HepG2 (cell line): ENCODE results near the gene PKD1L1. TPM values are rescaled to one million over a fixed set of nuclear protein-coding genes. Genes with fewer than 3 reads are reported as not detected.
A peak's percentile ranks its signal among the peaks of the same experiment; 100 is the strongest.

ENCODE experiments used
- AHR ChIP-seq: IDR thresholded peaks from 2 replicates; pipeline ENCODE4 v1.6.1; 2018; ENCODE audit warnings: missing genetic modification reagents, missing compliant biosample characterization
- BRCA1 ChIP-seq: sonication (generic); formaldehyde crosslinking; IDR thresholded peaks from 2 replicates; pipeline ENCODE4 v1.4.0; 2020; ENCODE audit warnings: missing genetic modification reagents
- CC2D1A ChIP-seq: sonication (generic); formaldehyde crosslinking; IDR thresholded peaks from 2 replicates; pipeline ENCODE4 v1.8.1; 2023; ENCODE audit warnings: mild to moderate bottlenecking, missing genetic modification reagents
- DNMT3B ChIP-seq: conservative IDR thresholded peaks from 2 replicates; pipeline ENCODE4 v1.6.1; 2016; ENCODE audit warnings: missing biosample characterization, control low read depth
- DPF2 ChIP-seq: sonication (generic); formaldehyde crosslinking; IDR thresholded peaks from 2 replicates; pipeline ENCODE4 v1.4.0; 2020; ENCODE audit warnings: mild to moderate bottlenecking, low read depth, missing genetic modification reagents, borderline replicate concordance
- KLF13 ChIP-seq: sonication (generic); formaldehyde crosslinking; IDR thresholded peaks from 2 replicates; pipeline ENCODE4 v1.4.0; 2020; ENCODE audit warnings: mild to moderate bottlenecking, missing genetic modification reagents
- THAP11 ChIP-seq: IDR thresholded peaks from 2 replicates; pipeline ENCODE4 v1.6.1; 2016; ENCODE audit warnings: missing biosample characterization, missing genetic modification reagents
- ZNF747 ChIP-seq: sonication (generic); formaldehyde crosslinking; IDR thresholded peaks from 2 replicates; pipeline ENCODE4 v1.8.1; 2023; ENCODE audit warnings: missing genetic modification reagents, mild to moderate bottlenecking, borderline replicate concordance
- ZNF841 ChIP-seq: sonication (generic); formaldehyde crosslinking; IDR thresholded peaks from 2 replicates; pipeline ENCODE4 v1.8.1; 2023; ENCODE audit warnings: missing genetic modification reagents, borderline replicate concordance
- ZSCAN20 ChIP-seq: sonication (generic); formaldehyde crosslinking; IDR thresholded peaks from 2 replicates; pipeline ENCODE4 v1.4.0; 2020; ENCODE audit warnings: missing genetic modification reagents, mild to moderate bottlenecking, borderline replicate concordance
- polyA plus RNA-seq, 8 experiments: library from polyadenylated mRNA; depleted of rRNA in 3 of 8; stranded (reverse) in 7 of 8; unstranded in 1 of 8; fragments of >200 nt; fragmentation: Illumina TruSeq in 4 of 8; extraction: Trizol in 4 of 8; gene quantifications; 2 replicates each; pipeline versions ENCODE4 v1.2.1 to v1.2.3, GENCODE V29; 2011 to 2016; ENCODE audit warnings: low read depth in 4 of 8, missing spikeins in 1 of 8, mixed read lengths in 1 of 8; ENCODE audit not compliant: insufficient read depth in 1 of 8
- total RNA-seq, 5 experiments: library from RNA; depleted of rRNA; stranded (reverse); fragments of >200 nt; fragmentation: Illumina TruSeq; extraction: Trizol; gene quantifications; 2 replicates each; pipeline ENCODE4 v1.2.3, GENCODE V29; 2016; ENCODE audit warnings: low read depth in 1 of 5
- TF ChIP-seq, protein P1 (sequence below): IDR thresholded peaks from 2 replicates; pipeline ENCODE4 v1.4.0; 2020; ENCODE audit warnings: mild to moderate bottlenecking, missing genetic modification reagents
- TF ChIP-seq, protein P2 (sequence below): sonication (generic); formaldehyde crosslinking; IDR thresholded peaks from 2 replicates; pipeline ENCODE4 v1.5.1; 2020; ENCODE audit warnings: mild to moderate bottlenecking, missing genetic modification reagents, borderline replicate concordance
- TF ChIP-seq, protein P3 (sequence below): sonication (generic); formaldehyde crosslinking; IDR thresholded peaks from 2 replicates; pipeline ENCODE4 v1.5.0; 2020; ENCODE audit warnings: mild to moderate bottlenecking, missing genetic modification reagents, borderline replicate concordance
- TF ChIP-seq, protein P4 (sequence below): IDR thresholded peaks from 2 replicates; pipeline ENCODE4 v1.6.1; 2018; ENCODE audit warnings: missing genetic modification reagents, mild to moderate bottlenecking, missing compliant biosample characterization

Gene PKD1L1
- total and polyA plus RNA-seq, 2 of the 13 experiments (the other 11 are each of a cell fraction or from before 2014, with no cell fraction given): 0.01 TPM; not detected in 1

DNA sequence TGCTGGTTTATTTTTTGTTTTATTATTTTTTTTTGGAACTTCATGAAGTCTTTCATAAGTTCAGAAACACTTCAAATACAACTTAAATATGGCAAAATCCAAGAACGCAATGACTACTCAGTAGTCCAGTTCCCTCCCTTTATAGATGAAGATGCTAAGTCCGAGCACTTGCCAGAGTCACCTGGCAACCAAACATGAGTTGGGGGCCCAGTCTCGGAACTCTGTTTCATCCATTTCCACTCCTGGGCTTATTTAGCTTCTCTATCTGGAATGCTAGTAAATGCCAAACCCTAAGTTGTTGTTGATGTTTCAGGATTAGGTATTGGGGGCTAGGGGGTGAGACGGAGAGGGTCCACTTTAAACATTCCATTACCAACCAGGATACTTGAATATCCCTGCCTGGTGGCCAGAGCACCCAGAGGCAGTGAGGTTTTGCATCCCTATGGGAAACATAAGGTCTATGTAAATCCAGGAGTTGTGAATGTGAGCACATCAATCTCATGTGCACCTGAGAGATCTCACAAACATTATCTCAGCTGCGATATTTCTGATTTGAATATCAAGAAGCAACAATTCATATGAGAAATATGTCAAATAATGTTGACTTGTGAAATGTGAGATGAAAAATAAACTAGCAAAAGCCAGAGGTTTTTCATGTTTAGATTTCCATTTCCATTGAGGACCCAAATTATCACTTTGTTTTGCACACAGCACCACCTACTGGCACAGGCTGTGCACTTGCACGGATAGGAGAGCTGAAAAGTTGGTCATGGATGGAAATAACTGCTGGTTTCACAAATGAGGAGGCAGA lies 129.3 kb downstream of the PKD1L1 start (continued):
- TF ChIP-seq, protein P1, sequence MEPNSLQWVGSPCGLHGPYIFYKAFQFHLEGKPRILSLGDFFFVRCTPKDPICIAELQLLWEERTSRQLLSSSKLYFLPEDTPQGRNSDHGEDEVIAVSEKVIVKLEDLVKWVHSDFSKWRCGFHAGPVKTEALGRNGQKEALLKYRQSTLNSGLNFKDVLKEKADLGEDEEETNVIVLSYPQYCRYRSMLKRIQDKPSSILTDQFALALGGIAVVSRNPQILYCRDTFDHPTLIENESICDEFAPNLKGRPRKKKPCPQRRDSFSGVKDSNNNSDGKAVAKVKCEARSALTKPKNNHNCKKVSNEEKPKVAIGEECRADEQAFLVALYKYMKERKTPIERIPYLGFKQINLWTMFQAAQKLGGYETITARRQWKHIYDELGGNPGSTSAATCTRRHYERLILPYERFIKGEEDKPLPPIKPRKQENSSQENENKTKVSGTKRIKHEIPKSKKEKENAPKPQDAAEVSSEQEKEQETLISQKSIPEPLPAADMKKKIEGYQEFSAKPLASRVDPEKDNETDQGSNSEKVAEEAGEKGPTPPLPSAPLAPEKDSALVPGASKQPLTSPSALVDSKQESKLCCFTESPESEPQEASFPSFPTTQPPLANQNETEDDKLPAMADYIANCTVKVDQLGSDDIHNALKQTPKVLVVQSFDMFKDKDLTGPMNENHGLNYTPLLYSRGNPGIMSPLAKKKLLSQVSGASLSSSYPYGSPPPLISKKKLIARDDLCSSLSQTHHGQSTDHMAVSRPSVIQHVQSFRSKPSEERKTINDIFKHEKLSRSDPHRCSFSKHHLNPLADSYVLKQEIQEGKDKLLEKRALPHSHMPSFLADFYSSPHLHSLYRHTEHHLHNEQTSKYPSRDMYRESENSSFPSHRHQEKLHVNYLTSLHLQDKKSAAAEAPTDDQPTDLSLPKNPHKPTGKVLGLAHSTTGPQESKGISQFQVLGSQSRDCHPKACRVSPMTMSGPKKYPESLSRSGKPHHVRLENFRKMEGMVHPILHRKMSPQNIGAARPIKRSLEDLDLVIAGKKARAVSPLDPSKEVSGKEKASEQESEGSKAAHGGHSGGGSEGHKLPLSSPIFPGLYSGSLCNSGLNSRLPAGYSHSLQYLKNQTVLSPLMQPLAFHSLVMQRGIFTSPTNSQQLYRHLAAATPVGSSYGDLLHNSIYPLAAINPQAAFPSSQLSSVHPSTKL (CRISPR knock-in tag): peak; percentile 24; the same call in 1 of the 2 replicates
- no peak for TF ChIP-seq AHR (CRISPR knock-in tag)
- TF ChIP-seq ZNF841 (CRISPR knock-in tag): no peak
- TF ChIP-seq DNMT3B: 0 out of 2 replicates have a peak, but pooled peaks have one; percentile 59
- TF ChIP-seq, protein P2, sequence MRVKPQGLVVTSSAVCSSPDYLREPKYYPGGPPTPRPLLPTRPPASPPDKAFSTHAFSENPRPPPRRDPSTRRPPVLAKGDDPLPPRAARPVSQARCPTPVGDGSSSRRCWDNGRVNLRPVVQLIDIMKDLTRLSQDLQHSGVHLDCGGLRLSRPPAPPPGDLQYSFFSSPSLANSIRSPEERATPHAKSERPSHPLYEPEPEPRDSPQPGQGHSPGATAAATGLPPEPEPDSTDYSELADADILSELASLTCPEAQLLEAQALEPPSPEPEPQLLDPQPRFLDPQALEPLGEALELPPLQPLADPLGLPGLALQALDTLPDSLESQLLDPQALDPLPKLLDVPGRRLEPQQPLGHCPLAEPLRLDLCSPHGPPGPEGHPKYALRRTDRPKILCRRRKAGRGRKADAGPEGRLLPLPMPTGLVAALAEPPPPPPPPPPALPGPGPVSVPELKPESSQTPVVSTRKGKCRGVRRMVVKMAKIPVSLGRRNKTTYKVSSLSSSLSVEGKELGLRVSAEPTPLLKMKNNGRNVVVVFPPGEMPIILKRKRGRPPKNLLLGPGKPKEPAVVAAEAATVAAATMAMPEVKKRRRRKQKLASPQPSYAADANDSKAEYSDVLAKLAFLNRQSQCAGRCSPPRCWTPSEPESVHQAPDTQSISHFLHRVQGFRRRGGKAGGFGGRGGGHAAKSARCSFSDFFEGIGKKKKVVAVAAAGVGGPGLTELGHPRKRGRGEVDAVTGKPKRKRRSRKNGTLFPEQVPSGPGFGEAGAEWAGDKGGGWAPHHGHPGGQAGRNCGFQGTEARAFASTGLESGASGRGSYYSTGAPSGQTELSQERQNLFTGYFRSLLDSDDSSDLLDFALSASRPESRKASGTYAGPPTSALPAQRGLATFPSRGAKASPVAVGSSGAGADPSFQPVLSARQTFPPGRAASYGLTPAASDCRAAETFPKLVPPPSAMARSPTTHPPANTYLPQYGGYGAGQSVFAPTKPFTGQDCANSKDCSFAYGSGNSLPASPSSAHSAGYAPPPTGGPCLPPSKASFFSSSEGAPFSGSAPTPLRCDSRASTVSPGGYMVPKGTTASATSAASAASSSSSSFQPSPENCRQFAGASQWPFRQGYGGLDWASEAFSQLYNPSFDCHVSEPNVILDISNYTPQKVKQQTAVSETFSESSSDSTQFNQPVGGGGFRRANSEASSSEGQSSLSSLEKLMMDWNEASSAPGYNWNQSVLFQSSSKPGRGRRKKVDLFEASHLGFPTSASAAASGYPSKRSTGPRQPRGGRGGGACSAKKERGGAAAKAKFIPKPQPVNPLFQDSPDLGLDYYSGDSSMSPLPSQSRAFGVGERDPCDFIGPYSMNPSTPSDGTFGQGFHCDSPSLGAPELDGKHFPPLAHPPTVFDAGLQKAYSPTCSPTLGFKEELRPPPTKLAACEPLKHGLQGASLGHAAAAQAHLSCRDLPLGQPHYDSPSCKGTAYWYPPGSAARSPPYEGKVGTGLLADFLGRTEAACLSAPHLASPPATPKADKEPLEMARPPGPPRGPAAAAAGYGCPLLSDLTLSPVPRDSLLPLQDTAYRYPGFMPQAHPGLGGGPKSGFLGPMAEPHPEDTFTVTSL (CRISPR knock-in tag): 0 out of 2 replicates have a peak, but pooled peaks have one; percentile 18
- TF ChIP-seq, protein P3, sequence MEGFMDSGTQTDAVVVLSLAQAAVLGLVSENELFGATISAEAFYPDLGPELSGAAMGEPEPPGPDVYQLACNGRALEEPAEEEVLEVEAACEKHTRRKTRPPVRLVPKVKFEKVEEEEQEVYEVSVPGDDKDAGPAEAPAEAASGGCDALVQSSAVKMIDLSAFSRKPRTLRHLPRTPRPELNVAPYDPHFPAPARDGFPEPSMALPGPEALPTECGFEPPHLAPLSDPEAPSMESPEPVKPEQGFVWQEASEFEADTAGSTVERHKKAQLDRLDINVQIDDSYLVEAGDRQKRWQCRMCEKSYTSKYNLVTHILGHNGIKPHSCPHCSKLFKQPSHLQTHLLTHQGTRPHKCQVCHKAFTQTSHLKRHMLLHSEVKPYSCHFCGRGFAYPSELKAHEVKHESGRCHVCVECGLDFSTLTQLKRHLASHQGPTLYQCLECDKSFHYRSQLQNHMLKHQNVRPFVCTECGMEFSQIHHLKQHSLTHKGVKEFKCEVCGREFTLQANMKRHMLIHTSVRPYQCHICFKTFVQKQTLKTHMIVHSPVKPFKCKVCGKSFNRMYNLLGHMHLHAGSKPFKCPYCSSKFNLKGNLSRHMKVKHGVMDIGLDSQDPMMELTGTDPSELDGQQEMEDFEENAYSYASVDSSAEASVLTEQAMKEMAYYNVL (CRISPR knock-in tag): 0 out of 2 replicates have a peak, but pooled peaks have one; percentile 44
- TF ChIP-seq BRCA1: no peak
- no peak for TF ChIP-seq DPF2
- TF ChIP-seq, protein P4, sequence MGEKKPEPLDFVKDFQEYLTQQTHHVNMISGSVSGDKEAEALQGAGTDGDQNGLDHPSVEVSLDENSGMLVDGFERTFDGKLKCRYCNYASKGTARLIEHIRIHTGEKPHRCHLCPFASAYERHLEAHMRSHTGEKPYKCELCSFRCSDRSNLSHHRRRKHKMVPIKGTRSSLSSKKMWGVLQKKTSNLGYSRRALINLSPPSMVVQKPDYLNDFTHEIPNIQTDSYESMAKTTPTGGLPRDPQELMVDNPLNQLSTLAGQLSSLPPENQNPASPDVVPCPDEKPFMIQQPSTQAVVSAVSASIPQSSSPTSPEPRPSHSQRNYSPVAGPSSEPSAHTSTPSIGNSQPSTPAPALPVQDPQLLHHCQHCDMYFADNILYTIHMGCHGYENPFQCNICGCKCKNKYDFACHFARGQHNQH (CRISPR knock-in tag): no peak
- no peak for TF ChIP-seq ZNF747 (CRISPR knock-in tag)
- peak; percentile 50; the same call in 1 of the 2 replicates for TF ChIP-seq THAP11 (CRISPR knock-in tag)
- no peak for TF ChIP-seq KLF13 (CRISPR knock-in tag)
- TF ChIP-seq ZSCAN20 (CRISPR knock-in tag): no peak
- TF ChIP-seq CC2D1A: 0 out of 2 replicates have a peak, but pooled peaks have one; percentile 43
